Psoas muscle (tissue), 8 donors: ENCODE data around the gene HES5. TPM values are rescaled to one million over a fixed set of nuclear protein-coding genes. Genes with fewer than 3 reads are reported as not detected.

ENCODE experiments used
- ATAC-seq, 4 donors: fragments of 200-7000 bp; cut with Tn5 transposase; one replicate each; pipeline ENCODE4 v1.9.1; 2020; ENCODE audit warnings: moderate library complexity in 3 of 4, mild to moderate bottlenecking in 2 of 4
- DNase-seq, 2 donors: peaks; one replicate each; pipeline ENCODE4 v3.0.0-alpha.2; 2020
- H3K27ac ChIP-seq: fragments of 200-600 bp; one replicate; pipeline ENCODE4 v1.8.0; 2022
- H3K27me3 ChIP-seq, 3 donors: fragments of 200-600 bp in 1 of 3; one replicate each; pipeline versions ENCODE4 v1.6.1 to v1.8.0; 2013 to 2022; ENCODE audit warnings: low read length in 2 of 3, mild to moderate bottlenecking in 2 of 3, moderate library complexity in 1 of 3; ENCODE audit not compliant: insufficient read depth in 3 of 3
- H3K36me3 ChIP-seq, 2 donors: fragments of 200-600 bp in 1 of 2; one replicate each; pipeline versions ENCODE4 v1.6.1 to v1.8.0; 2013 to 2022; ENCODE audit warnings: low read depth in 1 of 2, mild to moderate bottlenecking in 1 of 2, moderate library complexity in 1 of 2; ENCODE audit not compliant: insufficient read depth in 1 of 2
- H3K4me1 ChIP-seq: fragments of 200-600 bp; one replicate; pipeline ENCODE4 v1.8.0; 2022
- H3K4me3 ChIP-seq: fragments of 200-600 bp; one replicate; pipeline ENCODE4 v1.8.0; 2022; ENCODE audit warnings: mild to moderate bottlenecking
- H3K9me3 ChIP-seq: fragments of 200-600 bp; one replicate; pipeline ENCODE4 v1.8.0; 2022
- WGBS, 3 donors: extraction: QIAGEN DNeasy Blood & Tissue Kit; methylation state at CpG; one replicate each; pipeline versions ENCODE4 v1.1.6 to v1.1.7; 2013; 5-methylcytosine and 5-hydroxymethylcytosine counted together
- intact Hi-C, 2 donors: fragments of 100-400 bp; cut with DNase I; formaldehyde crosslinking; loops; one replicate each; pipeline versions ENCODE4 v1.11.0 to v1.14.2; 2022
- polyA plus RNA-seq, 3 donors: library from polyadenylated mRNA; stranded (reverse); fragments of 200-250 nt; gene quantifications; one replicate each; pipeline ENCODE4 v1.2.3, GENCODE V29; 2013
- total RNA-seq, 4 donors: library from RNA; stranded (reverse); fragmentation: NEBNext Ultra II Directional in 2 of 4; extraction: Animal tissue kit (Norgen Biotek cat#: 25700) in 2 of 4; gene quantifications; one replicate each; pipeline versions ENCODE4 v1.2.1 to v1.2.4, GENCODE V29; 2021 to 2023
- TF ChIP-seq, protein P1 (sequence below): fragments of 200-600 bp; IDR thresholded peaks from one replicate; pipeline ENCODE4 v1.8.0; 2022; ENCODE audit warnings: antibody characterized with exemption
- donor health status: healthy with polysubstance abuse.
- donor health status: DM: no; HTN: no; CAD: no; lungs with moderate emphysema.
- donor health status: Bipolar disorder and iron deficiency.
- donor health status: healthy.
- donor health status: DM: yes; HTN: yes; CAD: no.
- donor health status: DM: no; HTN: no; CAD: no.
- donor health status: DM: no; HTN: no; CAD: no.
- donor health status: DM: yes; HTN: yes; CAD: no.

Gene HES5
- total and polyA plus RNA-seq, 7 donors, result 0.13 to 0.77 (median 0.28) TPM; not detected in 1

DNA sequence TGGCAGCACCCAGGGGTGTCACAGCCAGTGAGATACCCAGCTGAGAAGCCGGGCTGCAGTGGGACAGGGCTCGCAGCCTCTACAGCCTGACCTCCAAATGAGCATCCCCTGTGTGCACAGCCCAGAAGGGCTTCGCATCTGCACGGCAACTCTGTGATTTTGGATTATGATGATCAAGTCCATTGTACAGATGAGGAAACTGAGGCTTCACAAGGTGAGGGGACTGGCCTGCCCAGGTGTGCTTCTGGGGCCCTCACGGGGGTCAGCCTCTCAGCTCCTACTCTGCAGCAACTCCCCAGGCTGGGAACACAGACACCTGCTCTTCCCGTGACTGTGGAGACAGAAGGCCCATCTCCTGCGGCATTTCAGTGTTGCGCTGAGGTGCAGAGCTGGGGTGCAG is 8.8 kb upstream of the HES5 start:
- 93 to 96% (median 94%) methylated on average over 8 of the region's 8 CpGs for WGBS, 3 donors
- H3K27me3 ChIP-seq, result peaks cover 0 to 41% (median 19%) of the 10 kb centered on the region in 3 donors

DNA sequence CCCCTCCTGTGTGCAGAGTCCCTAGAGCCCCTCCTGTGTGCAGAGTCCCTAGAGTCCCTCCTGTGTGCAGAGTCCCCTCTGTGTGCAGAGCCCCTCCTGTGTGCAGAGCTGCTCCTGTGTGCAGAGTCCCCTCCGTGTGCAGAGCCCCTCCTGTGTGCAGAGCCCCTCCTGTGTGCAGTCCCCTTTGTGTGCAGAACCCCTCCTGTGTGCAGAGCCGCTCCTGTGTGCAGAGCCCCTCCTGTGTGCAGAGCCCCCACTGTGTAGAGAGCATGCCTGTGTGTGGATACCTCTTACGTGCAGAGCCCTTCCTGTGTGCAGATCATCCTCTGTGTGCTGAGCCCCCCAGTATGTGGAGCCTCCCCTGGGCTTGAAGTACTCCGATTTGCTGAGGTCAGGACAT is 8.3 kb upstream of the HES5 start:
- H3K4me1 ChIP-seq, result no peaks in the 10 kb centered on the region
- TF ChIP-seq, protein P1, sequence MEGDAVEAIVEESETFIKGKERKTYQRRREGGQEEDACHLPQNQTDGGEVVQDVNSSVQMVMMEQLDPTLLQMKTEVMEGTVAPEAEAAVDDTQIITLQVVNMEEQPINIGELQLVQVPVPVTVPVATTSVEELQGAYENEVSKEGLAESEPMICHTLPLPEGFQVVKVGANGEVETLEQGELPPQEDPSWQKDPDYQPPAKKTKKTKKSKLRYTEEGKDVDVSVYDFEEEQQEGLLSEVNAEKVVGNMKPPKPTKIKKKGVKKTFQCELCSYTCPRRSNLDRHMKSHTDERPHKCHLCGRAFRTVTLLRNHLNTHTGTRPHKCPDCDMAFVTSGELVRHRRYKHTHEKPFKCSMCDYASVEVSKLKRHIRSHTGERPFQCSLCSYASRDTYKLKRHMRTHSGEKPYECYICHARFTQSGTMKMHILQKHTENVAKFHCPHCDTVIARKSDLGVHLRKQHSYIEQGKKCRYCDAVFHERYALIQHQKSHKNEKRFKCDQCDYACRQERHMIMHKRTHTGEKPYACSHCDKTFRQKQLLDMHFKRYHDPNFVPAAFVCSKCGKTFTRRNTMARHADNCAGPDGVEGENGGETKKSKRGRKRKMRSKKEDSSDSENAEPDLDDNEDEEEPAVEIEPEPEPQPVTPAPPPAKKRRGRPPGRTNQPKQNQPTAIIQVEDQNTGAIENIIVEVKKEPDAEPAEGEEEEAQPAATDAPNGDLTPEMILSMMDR, result no peak
- DNase-seq (no peak), ATAC-seq (no peak)
- 87 to 90% (median 90%) methylated on average over 4 of the region's 4 CpGs for WGBS, 3 donors
- peaks cover 0 to 36% (median 19%) of the 10 kb centered on the region in 3 donors for H3K27me3 ChIP-seq
- H3K36me3 ChIP-seq, result no peaks in the 10 kb centered on the region
- no peak overlapping the region for H3K27ac ChIP-seq
- no peaks in the 10 kb centered on the region for H3K9me3 ChIP-seq
- intact Hi-C loops, result no loop called here
- no peak overlapping the region for H3K4me3 ChIP-seq

More for the DNA sequence above, 8.8 kb upstream of the HES5 start:
- TF ChIP-seq, protein P1, result no peak
- ATAC-seq (no peak), DNase-seq (no peak)
- intact Hi-C loops, result no loop called here
- Histone ChIP-seq H3K27ac (no peak overlapping the region), H3K4me1 (no peaks in the 10 kb centered on the region), H3K4me3 (no peak overlapping the region), H3K36me3 (no peaks in the 10 kb centered on the region), H3K9me3 (no peaks in the 10 kb centered on the region)

DNA sequence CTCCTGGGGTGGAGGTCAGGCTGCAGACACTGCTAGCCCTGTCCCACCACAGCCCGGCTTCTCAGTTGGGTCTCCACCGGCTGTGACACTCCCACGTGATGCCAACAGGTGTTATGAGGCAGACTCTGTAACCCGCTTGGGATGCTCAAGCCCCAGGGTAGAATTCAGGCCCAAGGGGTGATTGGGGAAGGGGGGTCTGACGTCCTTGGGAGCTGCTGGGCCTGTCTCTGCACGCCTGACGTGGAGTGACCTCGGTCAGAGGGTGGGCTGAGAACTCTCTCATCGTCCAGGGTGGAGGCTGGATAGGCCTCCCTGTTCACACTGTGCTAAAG is 7.7 kb upstream of the HES5 start:
- no peak for ATAC-seq
- Histone ChIP-seq H3K27ac (no peak overlapping the region), H3K4me3 (no peak overlapping the region), H3K36me3 (no peaks in the 10 kb centered on the region), H3K27me3 (peaks cover 0 to 34% (median 18%) of the 10 kb centered on the region in 3 donors), H3K9me3 (no peaks in the 10 kb centered on the region), H3K4me1 (peaks cover 6% of the 10 kb centered on the region)
- 39 to 52% (median 48%) methylated on average over 9 of the region's 9 CpGs for WGBS, 3 donors
- intact Hi-C loops, result no loop called here
- TF ChIP-seq, protein P1, result no peak
- DNase-seq, result no peak

DNA sequence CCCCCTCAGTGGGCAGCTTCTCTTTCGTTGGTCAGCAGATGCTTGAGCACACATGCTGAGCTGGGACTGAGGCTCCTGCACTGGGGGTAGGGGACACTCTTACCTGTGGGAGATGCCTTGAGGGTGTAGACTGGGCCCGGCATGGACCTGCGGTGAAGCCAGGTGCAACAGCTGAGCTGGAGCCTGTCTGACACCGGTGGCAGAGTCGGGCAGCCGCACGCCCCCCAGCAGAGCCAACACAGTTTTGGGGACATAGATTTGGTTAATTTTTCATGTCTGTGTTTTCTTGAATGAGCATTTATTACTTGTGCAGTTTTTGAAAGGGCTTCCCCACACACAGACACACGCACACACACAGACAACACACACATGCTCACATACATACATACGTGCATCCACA is 5.9 kb upstream of the HES5 start:
- ATAC-seq, result no peak
- TF ChIP-seq, protein P1, result no peak
- Histone ChIP-seq H3K4me1 (peaks cover 22% of the 10 kb centered on the region), H3K9me3 (no peaks in the 10 kb centered on the region), H3K36me3 (no peaks in the 10 kb centered on the region), H3K4me3 (no peak overlapping the region), H3K27me3 (peaks cover 0 to 28% (median 10%) of the 10 kb centered on the region in 3 donors), H3K27ac (no peak overlapping the region)
- intact Hi-C loops, result no loop called here
- DNase-seq, result no peak
- 63 to 74% (median 65%) methylated on average over 9 of the region's 9 CpGs for WGBS, 3 donors

DNA sequence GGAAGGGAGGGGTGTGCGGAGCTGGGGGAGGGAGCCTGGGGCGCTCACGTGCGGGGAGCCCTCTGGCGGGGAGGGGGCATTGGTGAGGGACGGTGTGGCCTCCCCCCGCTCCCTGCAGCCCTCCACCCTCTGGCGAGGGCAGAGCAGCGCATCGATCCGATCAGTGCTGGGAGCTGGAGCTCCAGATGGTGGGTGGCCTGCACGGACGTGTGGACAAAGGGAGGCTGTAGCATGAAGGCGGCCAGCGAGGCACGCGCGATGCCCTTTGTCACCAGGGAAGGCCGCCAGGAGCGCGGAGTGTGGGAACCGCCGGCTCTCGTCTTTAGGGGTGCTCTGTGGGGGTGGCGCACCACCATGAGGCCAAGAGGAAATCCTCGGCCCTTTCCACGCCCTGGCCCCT is 5.4 kb upstream of the HES5 start:
- Histone ChIP-seq H3K27me3 (peaks cover 0 to 22% (median 8%) of the 10 kb centered on the region in 3 donors), H3K4me1 (peaks cover 27% of the 10 kb centered on the region), H3K27ac (no peak overlapping the region), H3K9me3 (no peaks in the 10 kb centered on the region), H3K4me3 (no peak overlapping the region), H3K36me3 (no peaks in the 10 kb centered on the region)
- DNase-seq (no peak), ATAC-seq (no peak)
- TF ChIP-seq, protein P1, result no peak
- WGBS, 3 donors, result 43 to 54% (median 50%) methylated on average over 22 to 27 of the region's 27 CpGs
- intact Hi-C loops, result no loop called here
